Measurements from ENCODE around the gene TRMT13.

GRCh38 chr1:100101564-100101963, 31.4 kb upstream of the TRMT13 start:
- TF ChIP-seq, protein P1, sequence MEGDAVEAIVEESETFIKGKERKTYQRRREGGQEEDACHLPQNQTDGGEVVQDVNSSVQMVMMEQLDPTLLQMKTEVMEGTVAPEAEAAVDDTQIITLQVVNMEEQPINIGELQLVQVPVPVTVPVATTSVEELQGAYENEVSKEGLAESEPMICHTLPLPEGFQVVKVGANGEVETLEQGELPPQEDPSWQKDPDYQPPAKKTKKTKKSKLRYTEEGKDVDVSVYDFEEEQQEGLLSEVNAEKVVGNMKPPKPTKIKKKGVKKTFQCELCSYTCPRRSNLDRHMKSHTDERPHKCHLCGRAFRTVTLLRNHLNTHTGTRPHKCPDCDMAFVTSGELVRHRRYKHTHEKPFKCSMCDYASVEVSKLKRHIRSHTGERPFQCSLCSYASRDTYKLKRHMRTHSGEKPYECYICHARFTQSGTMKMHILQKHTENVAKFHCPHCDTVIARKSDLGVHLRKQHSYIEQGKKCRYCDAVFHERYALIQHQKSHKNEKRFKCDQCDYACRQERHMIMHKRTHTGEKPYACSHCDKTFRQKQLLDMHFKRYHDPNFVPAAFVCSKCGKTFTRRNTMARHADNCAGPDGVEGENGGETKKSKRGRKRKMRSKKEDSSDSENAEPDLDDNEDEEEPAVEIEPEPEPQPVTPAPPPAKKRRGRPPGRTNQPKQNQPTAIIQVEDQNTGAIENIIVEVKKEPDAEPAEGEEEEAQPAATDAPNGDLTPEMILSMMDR (IDR thresholded peaks at IDR 0.05), result no peak
- TF ChIP-seq POLR2A (IDR thresholded peaks at IDR 0.05), result no peak
